HEK293 (cell line): ENCODE data around the gene AGO1.
A peak's percentile ranks its signal among the peaks of the same experiment; 100 is the strongest.

Experiments
- CTCF ChIA-PET: fragments of 350-600 bp; formaldehyde crosslinking; extraction: SDS; loops from one replicate; lab custom pipeline; 2021; ENCODE audit warnings: antibody characterized with exemption; lab: Yijun Ruan, JAX
- POLR2A ChIA-PET: fragments of 300-600 bp; formaldehyde crosslinking; extraction: SDS; loops from one replicate; lab custom pipeline; 2020; ENCODE audit warnings: antibody characterized with exemption, inconsistent platforms; lab: Yijun Ruan, JAX
- H3K27ac ChIP-seq: fragments of 200-500 bp; sonication (Bioruptor generic); 2 replicates; pipeline ENCODE4 v1.5.1; 2014; ENCODE audit warnings: low read depth, low read length, control low read depth, inconsistent platforms; ENCODE audit errors: extremely low read depth
- H3K36me3 ChIP-seq, 2 experiments: fragments of 200-500 bp in 1 of 2; sonication (Bioruptor generic) in 1 of 2; 1 replicate in 1 of 2; 2 replicates in 1 of 2; pipeline ENCODE4 v1.5.1; 2014 to 2017; ENCODE audit warnings: inconsistent platforms in 2 of 2, low read length in 2 of 2; ENCODE audit not compliant: control insufficient read depth in 2 of 2, insufficient read depth in 1 of 2
- H3K4me1 ChIP-seq: fragments of 200-500 bp; sonication (Bioruptor generic); 2 replicates; pipeline ENCODE4 v1.5.1; 2014; ENCODE audit warnings: mild to moderate bottlenecking, low read length, inconsistent platforms; ENCODE audit not compliant: control insufficient read depth, insufficient read depth
- H3K4me3 ChIP-seq: 2 replicates; pipeline ENCODE4 v1.5.1; 2011; ENCODE audit warnings: low read depth, mild to moderate bottlenecking, control low read depth, low read length, moderate library complexity
- H3K9me3 ChIP-seq: fragments of 200-500 bp; sonication (Bioruptor generic); 2 replicates; pipeline ENCODE4 v1.5.1; 2014; ENCODE audit warnings: low read depth, low read length, inconsistent platforms; ENCODE audit not compliant: control insufficient read depth, insufficient read depth
- GLI4 ChIP-seq: fragments of 450-650 bp; formaldehyde crosslinking; IDR thresholded peaks from 2 replicates; pipeline ENCODE4 v1.5.1; 2016; ENCODE audit warnings: missing biosample characterization, missing genetic modification characterization
- OVOL3 ChIP-seq: fragments of 450-650 bp; formaldehyde crosslinking; IDR thresholded peaks from 2 replicates; pipeline ENCODE4 v1.5.1; 2016; ENCODE audit warnings: missing biosample characterization, missing genetic modification characterization
- PRDM10 ChIP-seq: fragments of 450-650 bp; formaldehyde crosslinking; IDR thresholded peaks from 2 replicates; pipeline ENCODE4 v1.5.1; 2016; ENCODE audit warnings: missing biosample characterization, missing genetic modification characterization
- PRDM6 ChIP-seq: fragments of 450-650 bp; formaldehyde crosslinking; IDR thresholded peaks from 2 replicates; pipeline ENCODE4 v1.5.1; 2017; ENCODE audit warnings: missing biosample characterization, missing genetic modification characterization
- RBAK ChIP-seq: fragments of 450-650 bp; formaldehyde crosslinking; IDR thresholded peaks from 2 replicates; pipeline ENCODE4 v1.5.1; 2016; ENCODE audit warnings: missing biosample characterization, missing genetic modification characterization
- REPIN1 ChIP-seq: fragments of 450-650 bp; formaldehyde crosslinking; IDR thresholded peaks from 2 replicates; pipeline ENCODE4 v1.5.1; 2017; ENCODE audit warnings: missing biosample characterization, missing genetic modification characterization, low read depth
- SP2 ChIP-seq: fragments of 450-650 bp; formaldehyde crosslinking; IDR thresholded peaks from 2 replicates; pipeline ENCODE4 v1.5.1; 2016; ENCODE audit warnings: missing biosample characterization, missing genetic modification characterization
- ZBTB10 ChIP-seq: fragments of 450-650 bp; formaldehyde crosslinking; IDR thresholded peaks from 2 replicates; pipeline ENCODE4 v1.5.1; 2016; ENCODE audit warnings: missing biosample characterization, missing genetic modification characterization
- ZBTB7A ChIP-seq: fragments of 450-650 bp; formaldehyde crosslinking; IDR thresholded peaks from 2 replicates; pipeline ENCODE4 v1.5.1; 2016; ENCODE audit warnings: low read depth, missing biosample characterization, missing genetic modification characterization
- ZFP41 ChIP-seq: fragments of 450-650 bp; formaldehyde crosslinking; IDR thresholded peaks from 2 replicates; pipeline ENCODE4 v1.5.1; 2016; ENCODE audit warnings: missing biosample characterization, missing genetic modification characterization, borderline replicate concordance
- ZNF155 ChIP-seq: fragments of 450-650 bp; formaldehyde crosslinking; IDR thresholded peaks from 2 replicates; pipeline ENCODE4 v1.5.1; 2016; ENCODE audit warnings: missing biosample characterization, missing genetic modification characterization
- ZNF2 ChIP-seq: fragments of 450-650 bp; formaldehyde crosslinking; IDR thresholded peaks from 2 replicates; pipeline ENCODE4 v1.5.1; 2016; ENCODE audit warnings: missing biosample characterization, missing genetic modification characterization
- ZNF221 ChIP-seq: fragments of 450-650 bp; formaldehyde crosslinking; IDR thresholded peaks from 2 replicates; pipeline ENCODE4 v1.5.1; 2017; ENCODE audit warnings: missing biosample characterization, missing genetic modification characterization, borderline replicate concordance
- ZNF223 ChIP-seq: fragments of 450-650 bp; formaldehyde crosslinking; IDR thresholded peaks from 2 replicates; pipeline ENCODE4 v1.5.1; 2016; ENCODE audit warnings: missing biosample characterization, missing genetic modification characterization
- ZNF292 ChIP-seq: fragments of 450-650 bp; formaldehyde crosslinking; IDR thresholded peaks from 2 replicates; pipeline ENCODE4 v1.5.1; 2016; ENCODE audit warnings: low read depth, missing biosample characterization, missing genetic modification characterization, borderline replicate concordance
- ZNF302 ChIP-seq: fragments of 450-650 bp; formaldehyde crosslinking; IDR thresholded peaks from 2 replicates; pipeline ENCODE4 v1.5.1; 2016; ENCODE audit warnings: missing biosample characterization, missing genetic modification characterization, low read depth
- ZNF350 ChIP-seq: fragments of 450-650 bp; formaldehyde crosslinking; IDR thresholded peaks from 2 replicates; pipeline ENCODE4 v1.5.0; 2017; ENCODE audit warnings: missing biosample characterization, mild to moderate bottlenecking, missing genetic modification characterization
- ZNF354C ChIP-seq: fragments of 450-650 bp; formaldehyde crosslinking; IDR thresholded peaks from 2 replicates; pipeline ENCODE4 v1.5.1; 2016; ENCODE audit warnings: missing biosample characterization, missing genetic modification characterization, low read depth, borderline replicate concordance
- ZNF510 ChIP-seq: fragments of 450-650 bp; formaldehyde crosslinking; IDR thresholded peaks from 2 replicates; pipeline ENCODE4 v1.5.1; 2018; ENCODE audit warnings: mild to moderate bottlenecking, missing genetic modification characterization, missing biosample characterization; ENCODE audit not compliant: insufficient replicate concordance
- ZNF514 ChIP-seq: fragments of 450-650 bp; formaldehyde crosslinking; IDR thresholded peaks from 2 replicates; pipeline ENCODE4 v1.5.1; 2016; ENCODE audit warnings: missing biosample characterization, missing genetic modification characterization
- ZNF521 ChIP-seq: fragments of 450-650 bp; formaldehyde crosslinking; IDR thresholded peaks from 2 replicates; pipeline ENCODE4 v1.5.1; 2017; ENCODE audit warnings: missing biosample characterization, mild to moderate bottlenecking, missing genetic modification characterization
- ZNF621 ChIP-seq: fragments of 450-650 bp; formaldehyde crosslinking; IDR thresholded peaks from 2 replicates; pipeline ENCODE4 v1.5.1; 2017; ENCODE audit warnings: missing biosample characterization, missing genetic modification characterization
- ZNF670 ChIP-seq: fragments of 450-650 bp; formaldehyde crosslinking; IDR thresholded peaks from 2 replicates; pipeline ENCODE4 v1.5.1; 2016; ENCODE audit warnings: missing biosample characterization, missing genetic modification characterization, low read depth
- ZNF777 ChIP-seq: fragments of 450-650 bp; formaldehyde crosslinking; IDR thresholded peaks from 2 replicates; pipeline ENCODE4 v1.5.1; 2017; ENCODE audit warnings: missing biosample characterization, missing genetic modification characterization, borderline replicate concordance
- ZNF792 ChIP-seq: fragments of 450-650 bp; formaldehyde crosslinking; IDR thresholded peaks from 2 replicates; pipeline ENCODE4 v1.5.1; 2016; ENCODE audit warnings: missing biosample characterization, missing genetic modification characterization
- ZSCAN30 ChIP-seq: fragments of 450-650 bp; IDR thresholded peaks from 2 replicates; pipeline ENCODE4 v1.5.1; 2018; ENCODE audit warnings: missing biosample characterization, mild to moderate bottlenecking, missing genetic modification characterization, moderate library complexity
- TF ChIP-seq, protein P1 (sequence below): fragments of 450-650 bp; formaldehyde crosslinking; IDR thresholded peaks from 2 replicates; pipeline ENCODE4 v1.5.1; 2016; ENCODE audit warnings: missing biosample characterization, missing genetic modification characterization
- TF ChIP-seq, protein P2 (sequence below): fragments of 450-650 bp; formaldehyde crosslinking; IDR thresholded peaks from 2 replicates; pipeline ENCODE4 v1.5.1; 2016; ENCODE audit warnings: missing biosample characterization, missing genetic modification characterization

AGO1 gene

DNA sequence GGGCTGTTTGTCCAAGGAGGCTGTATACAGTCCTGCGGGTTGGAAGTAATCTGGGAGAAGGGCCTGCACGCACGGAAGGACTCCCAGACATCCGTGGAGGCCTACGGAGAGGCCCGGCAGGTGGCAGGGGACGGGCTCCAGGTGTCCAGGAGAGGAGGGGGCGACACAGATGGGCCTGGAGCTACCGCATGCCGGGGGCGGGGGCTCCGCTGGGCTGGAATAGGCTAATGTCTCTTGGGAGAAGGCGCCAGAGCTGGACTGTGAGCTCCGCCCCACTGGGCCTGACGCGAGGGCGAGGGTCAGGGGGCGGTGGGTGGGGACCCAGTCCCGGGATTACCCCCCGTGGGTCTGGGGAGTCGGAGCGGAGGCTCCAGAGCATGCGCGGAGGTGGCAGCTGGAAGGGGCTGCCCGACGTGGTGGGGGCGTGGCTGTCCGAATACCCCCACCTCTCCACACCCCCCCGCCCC is 659 bp downstream of the AGO1 start:
- Histone ChIP-seq H3K36me3 (peaks cover 0 to 9% of the 10 kb centered on the region in 2 experiments; a peak in 1 of 3 replicates), H3K4me1 (peaks cover 20% of the 10 kb centered on the region), H3K27ac (peak overlapping the region; percentile 80; the same call in 1 of the 2 replicates), H3K9me3 (no peaks in the 10 kb centered on the region), H3K4me3 (peak overlapping the region; percentile 90)
- ChIA-PET CTCF (interaction anchor here (0.6 to 2.2 kb wide), 18 partner anchors 10 to 437 kb away, joined by 3 to 15 read pairs (median 3); no protein-coding TSS in a partner anchor), POLR2A (interaction anchor here (0.7 to 1.8 kb wide), 5 partner anchors 10 to 47 kb away, joined by 3 to 13 read pairs (median 4); partner anchors contain the start of gene AGO3)
- TF ChIP-seq PRDM10 (tag by site-specific recombination) (peak; percentile 75), ZNF292 (no peak), ZNF510 (tag by site-specific recombination) (no peak), ZNF2 (tag by site-specific recombination) (peak; percentile 30; the same call in 1 of the 2 replicates), ZNF350 (tag by site-specific recombination) (no peak), ZNF155 (tag by site-specific recombination) (no peak), ZSCAN30 (tag by site-specific recombination) (no peak), ZBTB7A (peak; percentile 77; the same call in 1 of the 2 replicates), ZNF792 (tag by site-specific recombination) (no peak), OVOL3 (tag by site-specific recombination) (no peak), ZNF670 (no peak), REPIN1 (no peak), ZNF302 (tag by site-specific recombination) (no peak), ZFP41 (tag by site-specific recombination) (no peak), RBAK (no peak), ZNF514 (no peak), ZNF354C (tag by site-specific recombination) (no peak), ZNF223 (tag by site-specific recombination) (no peak), ZNF221 (tag by site-specific recombination) (no peak), GLI4 (tag by site-specific recombination) (no peak), PRDM6 (no peak), ZNF521 (tag by site-specific recombination) (no peak), ZNF621 (tag by site-specific recombination) (no peak), ZBTB10 (tag by site-specific recombination) (peak; percentile 66; the same call in 1 of the 2 replicates), SP2 (tag by site-specific recombination) (peak; percentile 79), ZNF777 (tag by site-specific recombination) (no peak)
- TF ChIP-seq, protein P1, sequence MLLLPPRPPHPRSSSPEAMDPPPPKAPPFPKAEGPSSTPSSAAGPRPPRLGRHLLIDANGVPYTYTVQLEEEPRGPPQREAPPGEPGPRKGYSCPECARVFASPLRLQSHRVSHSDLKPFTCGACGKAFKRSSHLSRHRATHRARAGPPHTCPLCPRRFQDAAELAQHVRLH (tag by site-specific recombination): no peak
- TF ChIP-seq, protein P2, sequence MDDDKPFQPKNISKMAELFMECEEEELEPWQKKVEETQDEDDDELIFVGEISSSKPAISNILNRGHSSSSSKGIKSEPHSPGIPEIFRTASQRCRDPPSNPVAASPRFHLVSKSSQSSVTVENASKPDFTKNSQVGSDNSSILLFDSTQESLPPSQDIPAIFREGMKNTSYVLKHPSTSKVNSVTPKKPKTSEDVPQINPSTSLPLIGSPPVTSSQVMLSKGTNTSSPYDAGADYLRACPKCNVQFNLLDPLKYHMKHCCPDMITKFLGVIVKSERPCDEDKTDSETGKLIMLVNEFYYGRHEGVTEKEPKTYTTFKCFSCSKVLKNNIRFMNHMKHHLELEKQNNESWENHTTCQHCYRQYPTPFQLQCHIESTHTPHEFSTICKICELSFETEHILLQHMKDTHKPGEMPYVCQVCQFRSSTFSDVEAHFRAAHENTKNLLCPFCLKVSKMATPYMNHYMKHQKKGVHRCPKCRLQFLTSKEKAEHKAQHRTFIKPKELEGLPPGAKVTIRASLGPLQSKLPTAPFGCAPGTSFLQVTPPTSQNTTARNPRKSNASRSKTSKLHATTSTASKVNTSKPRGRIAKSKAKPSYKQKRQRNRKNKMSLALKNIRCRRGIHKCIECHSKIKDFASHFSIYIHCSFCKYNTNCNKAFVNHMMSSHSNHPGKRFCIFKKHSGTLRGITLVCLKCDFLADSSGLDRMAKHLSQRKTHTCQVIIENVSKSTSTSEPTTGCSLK: no peak
